NOMO-1 treated with dmso at 0.1 percent for 144 hours (cell line): Measurements from ENCODE around the gene F13A1.

Source experiments
- DNase-seq: peaks from one replicate; lab custom pipeline; 2025; ENCODE audit not compliant: unreplicated experiment; lab: John Stamatoyannopoulos, UW

The F13A1 gene

GRCh38 chr6:6196762-6197161 lies 123.7 kb downstream of the F13A1 start:
- no peak for DNase-seq

- DNase-seq, result no peak
Observed at GRCh38 chr6:6195080-6195479, 125.4 kb downstream of the F13A1 start.

- DNase-seq, result no peak
Observed at GRCh38 chr6:6193221-6193745, 127.2 kb downstream of the F13A1 start.

- no peak for DNase-seq
Observed at GRCh38 chr6:6191909-6192308, 128.6 kb downstream of the F13A1 start.

GRCh38 chr6:6191476-6191875 lies 129.0 kb downstream of the F13A1 start:
- DNase-seq, result no peak

GRCh38 chr6:6180684-6181083 lies 139.8 kb downstream of the F13A1 start:
- no peak for DNase-seq

GRCh38 chr6:6179858-6180623 lies 140.4 kb downstream of the F13A1 start:
- no peak for DNase-seq

- no peak for DNase-seq
Observed at GRCh38 chr6:6178795-6179194, 141.7 kb downstream of the F13A1 start.

- no peak for DNase-seq
Observed at GRCh38 chr6:6177754-6178153, 142.7 kb downstream of the F13A1 start.

- no peak for DNase-seq
Observed at GRCh38 chr6:6176586-6177228, 143.8 kb downstream of the F13A1 start.

GRCh38 chr6:6176127-6176526 lies 144.3 kb downstream of the F13A1 start:
- DNase-seq, result no peak

GRCh38 chr6:6169141-6169540 lies 151.3 kb downstream of the F13A1 start:
- no peak for DNase-seq

GRCh38 chr6:6166064-6166463 lies 154.4 kb downstream of the F13A1 start:
- DNase-seq, result no peak

GRCh38 chr6:6164367-6164766 lies 156.1 kb downstream of the F13A1 start:
- DNase-seq, result no peak

GRCh38 chr6:6154335-6154734 lies 166.1 kb downstream of the F13A1 start:
- DNase-seq, result no peak

GRCh38 chr6:6152060-6152459 lies 168.4 kb downstream of the F13A1 start:
- DNase-seq, result no peak

GRCh38 chr6:6148192-6148815 lies 172.2 kb downstream of the F13A1 start:
- no peak for DNase-seq

GRCh38 chr6:6131492-6132109 lies 188.9 kb downstream of the F13A1 start:
- no peak for DNase-seq

GRCh38 chr6:6125495-6125894 lies 195.0 kb downstream of the F13A1 start:
- no peak for DNase-seq

- DNase-seq, result no peak
Observed at GRCh38 chr6:6123803-6124202, 196.7 kb downstream of the F13A1 start.

- DNase-seq, result no peak
Observed at GRCh38 chr6:6121943-6122342, 198.5 kb downstream of the F13A1 start.
